Stimulated activated memory B cell treated with anti-CD40 and anti-IgM and Interleukin-4, amounts not matched to agents 10 μg/mL and 1 μg/mL and 100 μg/mL, for 72 hours (primary cell): ENCODE results near the gene DCTD.

ENCODE experiments used
- ATAC-seq: fragments of 150-1000 bp; cut with Tn5 transposase; 2 replicates; pipeline ENCODE4 v1.10.0; 2021
- H3K27ac Mint-ChIP-seq: one replicate; pipeline ENCODE4 v1.8.0; 2022; ENCODE audit warnings: mild to moderate bottlenecking, mixed read lengths
- H3K27me3 Mint-ChIP-seq: one replicate; pipeline ENCODE4 v1.8.0; 2022; ENCODE audit warnings: mixed read lengths
- H3K36me3 Mint-ChIP-seq: one replicate; pipeline ENCODE4 v1.8.0; 2022; ENCODE audit warnings: mixed read lengths
- H3K4me1 Mint-ChIP-seq: one replicate; pipeline ENCODE4 v1.8.0; 2022; ENCODE audit warnings: mixed read lengths
- H3K4me3 Mint-ChIP-seq: one replicate; pipeline ENCODE4 v1.8.0; 2022; ENCODE audit warnings: mild to moderate bottlenecking, moderate library complexity, mixed read lengths
- H3K9me3 Mint-ChIP-seq: one replicate; pipeline ENCODE4 v1.8.0; 2022; ENCODE audit warnings: mixed read lengths

DCTD gene

DNA sequence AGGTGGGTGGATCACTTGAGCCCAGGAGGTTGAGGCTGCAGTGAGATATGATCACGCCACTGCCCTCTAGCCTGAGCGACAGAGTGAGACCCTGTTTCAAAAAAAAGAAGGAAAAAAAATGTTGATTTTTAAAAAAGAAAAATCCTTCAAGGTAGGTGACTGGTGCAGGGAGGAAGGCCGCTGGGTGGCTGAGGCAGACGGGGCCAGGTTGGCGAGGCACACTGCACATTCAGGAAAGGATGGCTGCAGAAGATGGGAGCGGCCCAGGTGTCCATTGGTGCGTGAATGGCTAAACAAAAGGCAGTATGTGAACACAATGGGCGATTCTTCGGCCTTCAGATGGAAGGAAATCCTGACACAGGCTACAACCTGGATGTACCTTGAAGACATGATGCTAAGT, 30.4 kb downstream of the DCTD start:
- Mint-ChIP-seq H3K9me3 (peaks cover 3% of the 10 kb centered on the region), H3K4me1 (no peaks in the 10 kb centered on the region), H3K27ac (no peak overlapping the region), H3K36me3 (peaks cover 98% of the 10 kb centered on the region), H3K27me3 (no peaks in the 10 kb centered on the region), H3K4me3 (no peak overlapping the region)
- ATAC-seq: no peak

DNA sequence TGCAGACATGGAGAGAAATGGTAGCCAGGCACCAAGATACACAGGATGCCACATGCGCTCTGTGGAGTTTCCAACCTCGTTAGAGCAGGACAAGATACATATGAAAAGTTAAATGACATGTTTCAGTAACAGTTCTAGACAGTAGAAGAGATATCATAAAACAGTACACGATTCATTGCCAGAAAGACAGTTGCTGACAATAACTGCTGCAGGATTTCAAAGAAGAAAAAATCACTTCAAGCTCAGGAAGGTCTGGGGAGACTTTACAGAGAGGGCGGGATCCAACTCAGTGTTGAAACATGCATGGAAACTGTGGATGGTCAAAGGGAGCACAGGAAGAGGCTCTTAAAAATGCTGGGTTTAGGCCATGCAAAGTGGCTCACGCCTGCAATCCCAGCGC, 31.0 kb downstream of the DCTD start:
- peaks cover 96% of the 10 kb centered on the region for H3K36me3 Mint-ChIP-seq
- H3K4me1 Mint-ChIP-seq: no peaks in the 10 kb centered on the region
- H3K27me3 Mint-ChIP-seq: no peaks in the 10 kb centered on the region
- ATAC-seq: no peak
- H3K4me3 Mint-ChIP-seq: no peak overlapping the region
- H3K27ac Mint-ChIP-seq: no peak overlapping the region
- peaks cover 3% of the 10 kb centered on the region for H3K9me3 Mint-ChIP-seq

DNA sequence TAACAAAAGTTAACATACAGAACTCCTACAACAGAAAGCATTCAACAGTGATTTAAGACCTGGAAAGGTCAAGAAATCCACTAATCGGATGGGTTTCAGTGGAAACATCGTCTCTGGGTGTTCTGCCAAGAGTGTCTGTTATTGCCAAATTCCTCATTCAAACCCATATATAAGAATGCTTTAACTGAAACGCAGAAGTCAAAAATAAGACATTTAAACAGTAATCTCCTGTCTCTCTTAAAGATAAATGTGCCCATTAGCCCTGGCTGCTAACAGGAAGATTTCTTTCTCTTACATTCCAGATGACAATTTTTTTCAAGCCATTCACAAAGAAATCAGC, 31.5 kb downstream of the DCTD start:
- Mint-ChIP-seq H3K27me3 (no peaks in the 10 kb centered on the region), H3K36me3 (peaks cover 96% of the 10 kb centered on the region), H3K9me3 (peaks cover 3% of the 10 kb centered on the region), H3K4me3 (no peak overlapping the region), H3K4me1 (no peaks in the 10 kb centered on the region), H3K27ac (no peak overlapping the region)
- ATAC-seq: no peak

DNA sequence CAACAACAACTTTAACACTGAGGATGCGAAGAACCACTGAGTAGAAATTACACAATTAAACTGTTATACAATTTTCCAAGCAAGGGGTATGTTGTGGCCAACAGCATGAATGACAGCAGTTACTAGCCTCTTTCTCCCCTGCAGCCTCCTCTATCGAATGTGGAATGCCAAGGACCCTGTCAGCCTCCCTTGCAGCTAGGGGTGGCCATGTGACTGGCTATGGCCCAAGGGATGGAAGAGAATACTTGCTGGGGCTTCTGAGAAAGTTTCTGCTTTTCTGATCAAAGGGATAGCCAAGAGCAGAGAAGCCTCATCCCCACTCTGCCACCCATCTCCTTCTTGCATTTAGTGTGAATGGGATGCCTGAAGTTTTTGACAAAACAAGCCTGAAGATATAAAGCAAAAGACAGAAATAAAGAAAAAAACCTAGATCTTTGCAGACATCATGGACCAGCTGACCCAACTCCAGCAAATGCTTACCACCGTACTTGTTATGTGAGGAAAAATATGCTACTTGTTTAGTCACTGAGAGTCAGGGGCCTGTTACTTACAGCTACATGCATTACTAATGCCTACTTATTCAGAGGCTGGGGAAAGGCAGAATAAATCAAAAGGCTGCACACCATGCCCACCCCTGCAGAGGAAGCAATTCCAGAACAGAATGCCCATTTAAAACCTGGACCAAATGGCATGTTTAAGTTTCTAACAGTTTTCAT, 32.0 kb downstream of the DCTD start:
- Mint-ChIP-seq H3K36me3 (peaks cover 96% of the 10 kb centered on the region), H3K4me3 (no peak overlapping the region), H3K9me3 (peaks cover 3% of the 10 kb centered on the region), H3K27ac (no peak overlapping the region), H3K27me3 (no peaks in the 10 kb centered on the region), H3K4me1 (no peaks in the 10 kb centered on the region)
- ATAC-seq: no peak

DNA sequence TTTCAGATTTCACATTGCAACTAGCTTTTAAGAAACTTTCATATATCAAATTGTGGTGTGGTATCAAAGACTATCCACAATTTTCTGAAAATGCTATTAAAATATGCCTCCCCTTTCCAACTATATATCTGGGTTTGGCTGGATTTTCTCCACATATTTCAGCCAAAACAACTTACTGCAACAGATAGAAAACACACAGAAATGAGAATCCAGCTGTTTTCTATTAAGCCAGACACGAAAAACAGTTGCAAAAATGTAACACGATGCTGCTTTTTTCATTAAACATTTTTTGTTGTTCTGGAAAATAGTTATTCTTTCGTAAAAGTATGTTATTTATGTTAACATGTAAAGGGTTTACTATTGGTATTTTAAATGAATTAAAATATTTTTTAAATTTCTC, 33.1 kb downstream of the DCTD start:
- Mint-ChIP-seq H3K4me3 (no peak overlapping the region), H3K9me3 (peaks cover 3% of the 10 kb centered on the region), H3K27ac (no peak overlapping the region), H3K27me3 (no peaks in the 10 kb centered on the region), H3K36me3 (peaks cover 94% of the 10 kb centered on the region), H3K4me1 (no peaks in the 10 kb centered on the region)
- ATAC-seq: no peak

DNA sequence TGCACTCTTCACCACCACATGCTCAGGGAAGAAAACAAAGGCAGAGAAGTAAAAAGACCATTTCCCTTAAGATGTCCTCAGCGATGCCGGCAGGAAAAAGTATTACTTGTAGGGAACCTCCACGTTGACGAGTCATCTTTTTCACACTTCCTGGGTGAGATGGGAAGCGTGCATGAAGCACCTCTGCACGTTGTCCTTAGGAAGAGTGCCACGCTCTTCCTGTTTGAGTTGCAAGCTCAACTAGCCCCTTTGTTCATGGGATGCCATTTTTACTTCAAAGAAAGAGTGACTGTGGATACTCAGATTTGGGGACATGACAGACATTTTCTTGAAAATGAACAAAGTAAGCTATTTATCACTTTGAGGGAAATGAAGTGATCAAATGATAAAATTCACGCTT, 33.8 kb downstream of the DCTD start:
- Mint-ChIP-seq H3K27me3 (no peaks in the 10 kb centered on the region), H3K27ac (no peak overlapping the region)

DNA sequence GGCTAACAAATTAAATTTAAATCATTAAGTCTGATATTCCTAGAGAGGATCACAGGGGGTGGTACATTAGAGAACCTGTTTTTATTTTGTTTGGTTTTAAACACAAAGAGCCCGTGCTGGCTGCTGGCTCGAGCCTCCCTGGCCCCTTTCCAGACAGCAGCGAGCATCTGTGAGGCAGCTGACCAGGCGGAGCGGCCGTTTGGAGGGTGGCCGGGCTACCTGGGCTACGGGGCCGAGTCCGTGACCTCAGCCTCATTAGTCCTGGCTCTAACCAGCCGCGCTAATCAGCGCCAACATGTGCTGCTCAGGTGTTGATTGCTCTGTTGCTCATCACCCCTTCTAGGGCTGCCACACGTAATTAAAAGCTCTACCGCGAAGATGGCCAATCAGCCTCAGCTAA, 35.3 kb downstream of the DCTD start:
- Mint-ChIP-seq H3K27ac (no peak overlapping the region), H3K27me3 (no peaks in the 10 kb centered on the region), H3K4me3 (no peak overlapping the region), H3K36me3 (peaks cover 85% of the 10 kb centered on the region), H3K4me1 (no peaks in the 10 kb centered on the region), H3K9me3 (peaks cover 3% of the 10 kb centered on the region)
- ATAC-seq: no peak

More for the DNA sequence above, 33.8 kb downstream of the DCTD start:
- peaks cover 87% of the 10 kb centered on the region for H3K36me3 Mint-ChIP-seq
- no peak for ATAC-seq
- peaks cover 3% of the 10 kb centered on the region for H3K9me3 Mint-ChIP-seq
- H3K4me1 Mint-ChIP-seq: no peaks in the 10 kb centered on the region
- no peak overlapping the region for H3K4me3 Mint-ChIP-seq

DNA sequence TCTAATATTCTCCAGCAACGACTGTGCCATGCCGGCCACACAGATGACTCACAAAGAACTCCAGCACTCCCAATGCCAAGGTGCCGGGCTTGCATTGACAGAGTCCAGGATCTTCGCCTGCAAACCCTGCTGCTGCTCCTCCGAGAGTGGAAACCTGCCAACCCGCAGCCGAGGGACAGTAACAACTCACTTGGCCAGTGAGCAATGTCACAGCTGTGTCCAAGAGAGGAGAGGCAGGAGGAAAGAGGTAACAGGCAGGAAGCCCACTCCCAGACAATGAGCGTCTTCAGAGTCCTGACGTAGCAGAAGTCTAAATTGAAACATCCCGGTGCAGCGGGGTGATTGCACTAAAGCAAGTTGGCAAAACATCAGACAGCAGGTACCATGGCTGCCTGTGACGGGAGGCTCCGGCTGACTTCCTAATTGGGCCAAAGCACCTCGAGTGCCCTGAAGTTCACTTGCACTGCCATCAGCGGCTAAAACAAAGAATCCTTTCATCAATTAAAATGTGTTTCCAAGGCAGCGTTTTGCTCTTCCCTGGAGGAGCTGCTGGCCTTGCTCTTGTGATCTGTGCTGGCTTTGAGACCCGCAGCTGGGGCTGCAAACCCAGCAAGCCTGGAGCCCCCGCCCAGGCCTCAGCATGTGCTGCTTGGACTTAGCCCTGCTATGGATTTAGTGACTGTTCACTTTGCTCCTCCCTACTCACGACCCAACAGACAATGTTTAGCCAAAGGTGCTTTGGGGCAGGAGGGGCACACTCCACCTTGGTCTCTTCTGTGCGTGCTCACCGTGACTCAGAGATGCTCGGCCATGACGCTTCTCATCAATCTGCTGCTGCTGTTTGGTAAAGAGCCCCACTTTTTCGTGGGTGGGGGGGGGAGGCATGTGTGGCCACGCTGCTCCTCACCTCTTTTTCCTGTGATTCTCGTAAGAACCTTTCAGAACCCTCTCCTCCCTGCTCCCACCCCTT, 36.5 kb downstream of the DCTD start:
- Mint-ChIP-seq H3K27ac (no peak overlapping the region), H3K4me3 (no peak overlapping the region), H3K27me3 (no peaks in the 10 kb centered on the region), H3K9me3 (no peaks in the 10 kb centered on the region), H3K4me1 (no peaks in the 10 kb centered on the region), H3K36me3 (peaks cover 85% of the 10 kb centered on the region)
- no peak for ATAC-seq

DNA sequence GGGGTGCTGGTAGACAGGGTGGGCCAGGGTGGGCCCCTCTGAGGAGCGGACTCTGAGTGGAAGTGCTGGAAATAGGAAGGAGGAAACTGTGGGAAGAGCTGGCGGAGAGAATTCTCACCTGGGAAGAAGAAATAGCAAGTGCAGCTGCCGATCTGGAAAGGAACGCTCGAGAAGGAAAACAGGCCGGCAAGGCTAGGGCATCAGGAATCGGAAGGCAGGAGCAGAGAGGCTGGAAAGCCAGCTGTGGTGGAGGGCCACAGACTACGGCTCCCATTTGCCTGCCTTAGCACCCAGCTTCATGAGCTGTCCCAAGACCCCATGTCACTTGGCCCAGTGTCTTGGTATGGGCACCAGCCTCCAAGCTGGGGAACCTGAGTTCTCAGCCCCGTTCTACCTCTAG, 37.3 kb downstream of the DCTD start:
- Mint-ChIP-seq H3K4me3 (no peak overlapping the region), H3K27me3 (no peaks in the 10 kb centered on the region), H3K4me1 (peaks cover 6% of the 10 kb centered on the region), H3K36me3 (peaks cover 85% of the 10 kb centered on the region), H3K27ac (no peak overlapping the region), H3K9me3 (no peaks in the 10 kb centered on the region)
- ATAC-seq: no peak

DNA sequence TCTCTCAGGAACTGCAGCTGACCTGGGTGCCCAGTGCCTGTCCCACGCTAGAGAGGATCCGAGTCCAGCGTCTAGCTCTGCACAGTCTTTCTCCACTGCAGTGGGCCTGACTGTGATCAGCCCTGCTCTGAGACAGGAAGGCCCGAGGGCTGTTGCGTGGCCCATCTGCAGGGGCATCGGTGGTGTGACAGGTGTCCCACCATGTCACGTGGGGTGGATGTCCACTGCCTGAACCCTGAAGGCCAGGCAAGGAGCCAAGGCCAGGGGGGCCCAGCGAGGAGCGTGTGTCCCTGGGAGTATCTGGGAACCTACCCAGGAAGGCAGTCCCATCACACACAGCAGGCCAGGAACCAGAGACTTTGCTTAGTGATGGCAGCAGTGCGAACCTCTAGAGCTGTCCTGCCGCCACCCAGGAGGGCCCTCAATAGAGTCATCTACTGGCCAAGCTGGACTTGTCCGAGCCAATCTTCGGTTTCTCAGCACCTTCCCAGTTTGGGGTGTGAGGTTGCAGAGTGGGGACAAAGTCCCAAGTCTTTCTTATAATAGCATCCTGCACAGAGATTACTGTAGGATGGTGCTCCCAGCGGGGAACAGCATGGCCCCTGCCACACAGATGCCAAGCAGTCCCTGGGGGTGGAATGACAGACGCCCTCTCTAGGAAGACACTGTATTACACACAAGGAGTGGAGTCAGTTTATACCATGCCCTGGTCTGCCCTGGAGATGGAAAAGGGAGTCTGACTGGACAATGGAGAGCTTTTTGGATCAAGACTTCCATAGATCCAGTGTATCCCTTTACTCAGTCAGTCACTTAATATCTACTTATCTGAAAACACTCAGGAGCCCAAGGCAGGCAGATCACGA, 38.3 kb downstream of the DCTD start:
- H3K27me3 Mint-ChIP-seq: peaks cover 5% of the 10 kb centered on the region
- peaks cover 86% of the 10 kb centered on the region for H3K36me3 Mint-ChIP-seq
- peaks cover 3% of the 10 kb centered on the region for H3K9me3 Mint-ChIP-seq
- no peak for ATAC-seq
- peaks cover 16% of the 10 kb centered on the region for H3K4me1 Mint-ChIP-seq
- H3K4me3 Mint-ChIP-seq: no peak overlapping the region
- no peak overlapping the region for H3K27ac Mint-ChIP-seq

DNA sequence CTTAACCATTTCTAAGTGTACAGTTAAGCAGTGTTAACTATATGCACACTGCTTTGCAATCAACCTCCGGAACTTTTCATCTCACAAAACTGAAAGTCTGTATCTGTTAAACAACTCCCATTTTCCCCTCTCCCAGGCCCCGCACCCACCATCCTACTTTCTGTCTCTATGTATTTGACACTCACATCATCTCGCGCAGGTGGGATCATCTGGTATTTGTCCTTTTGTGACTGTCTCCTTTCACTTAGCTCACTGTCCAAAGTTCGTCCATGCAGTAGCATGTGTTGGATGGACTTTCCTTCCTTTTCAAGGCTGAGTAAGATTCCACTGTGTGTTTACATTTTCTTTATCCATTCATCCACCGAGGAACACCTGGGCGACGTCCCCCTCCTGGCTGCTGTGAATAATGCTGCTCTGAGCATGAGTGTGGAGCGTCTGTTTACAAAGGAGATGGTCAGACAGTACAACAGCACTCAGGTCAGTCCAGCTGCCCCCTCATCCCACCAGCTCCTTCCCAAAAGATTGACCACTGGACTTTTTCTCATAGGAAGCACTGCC, 39.8 kb downstream of the DCTD start:
- ATAC-seq: no peak
- H3K4me1 Mint-ChIP-seq: peaks cover 17% of the 10 kb centered on the region
- H3K27ac Mint-ChIP-seq: no peak overlapping the region
- H3K27me3 Mint-ChIP-seq: peaks cover 15% of the 10 kb centered on the region
- no peak overlapping the region for H3K4me3 Mint-ChIP-seq
- H3K9me3 Mint-ChIP-seq: peaks cover 3% of the 10 kb centered on the region
- peaks cover 85% of the 10 kb centered on the region for H3K36me3 Mint-ChIP-seq

DNA sequence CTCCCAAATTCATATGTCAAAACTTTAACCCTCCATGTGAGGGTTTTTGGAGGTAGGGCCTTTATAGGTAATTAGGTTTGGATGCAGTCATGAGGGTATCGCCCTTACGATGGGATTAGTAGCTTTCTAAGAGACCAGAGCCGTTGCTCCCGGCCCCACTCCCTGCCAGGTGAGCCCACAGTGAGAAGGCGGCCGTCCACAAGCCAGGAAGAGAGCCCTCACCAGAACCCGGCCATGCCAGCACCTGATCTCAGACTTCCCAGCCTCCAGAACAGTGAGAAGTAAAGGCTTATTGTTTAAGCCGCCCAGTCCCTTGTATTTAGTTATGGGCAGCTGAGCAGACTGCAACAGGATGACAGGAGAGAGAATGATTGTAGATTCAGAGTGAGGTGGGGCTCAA, 40.8 kb downstream of the DCTD start:
- H3K9me3 Mint-ChIP-seq: peaks cover 3% of the 10 kb centered on the region
- H3K27ac Mint-ChIP-seq: no peak overlapping the region
- H3K4me3 Mint-ChIP-seq: no peak overlapping the region
- H3K36me3 Mint-ChIP-seq: peaks cover 87% of the 10 kb centered on the region
- no peak for ATAC-seq
- peaks cover 25% of the 10 kb centered on the region for H3K27me3 Mint-ChIP-seq
- peaks cover 17% of the 10 kb centered on the region for H3K4me1 Mint-ChIP-seq

DNA sequence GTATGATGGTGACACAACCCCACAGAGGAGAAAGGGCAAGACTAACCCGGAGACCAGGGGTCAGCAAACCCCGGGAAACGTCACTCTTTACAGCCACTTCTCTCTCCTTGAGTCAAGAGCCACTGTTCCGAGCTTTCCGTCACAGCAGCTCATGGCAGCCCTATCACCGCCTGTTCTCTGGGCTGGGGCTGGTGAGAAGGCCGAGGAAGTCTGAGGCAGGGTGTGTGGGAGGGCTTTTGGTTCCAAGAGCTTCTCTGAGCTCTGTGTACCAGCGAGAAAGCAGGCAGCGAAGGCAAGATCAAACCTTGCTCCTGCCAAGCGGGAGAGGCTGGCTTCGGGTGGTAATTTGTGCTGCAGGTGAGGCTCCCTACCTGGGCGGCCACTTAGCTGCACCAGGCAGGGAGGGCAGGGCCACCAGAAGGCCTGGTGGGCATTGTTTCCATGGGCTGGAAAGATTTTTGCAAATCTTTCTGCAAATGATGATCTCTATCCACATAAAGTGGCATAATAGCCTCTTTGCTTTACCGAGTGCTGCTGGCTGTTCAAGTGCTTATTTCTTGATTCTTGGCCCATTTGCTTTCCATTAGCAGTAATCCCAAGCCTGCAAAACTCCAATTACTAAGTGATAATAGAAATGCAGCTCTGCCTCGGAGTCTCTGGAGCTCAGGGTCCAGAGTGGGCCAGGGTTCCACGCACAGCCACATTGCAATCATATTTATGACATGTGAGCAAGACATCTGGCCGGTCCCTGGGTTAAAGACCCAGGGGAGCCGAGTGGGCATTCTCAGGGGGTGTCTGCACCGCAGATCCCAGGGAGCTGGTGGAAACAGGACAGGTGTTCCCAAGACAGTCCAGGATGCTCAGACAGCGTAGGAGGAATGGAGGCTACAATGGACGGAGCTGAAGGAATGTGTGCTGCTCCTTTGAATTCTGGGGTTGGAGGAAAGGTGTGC, 41.5 kb downstream of the DCTD start:
- Mint-ChIP-seq H3K4me3 (no peak overlapping the region), H3K27me3 (peaks cover 26% of the 10 kb centered on the region), H3K27ac (no peak overlapping the region), H3K4me1 (peaks cover 17% of the 10 kb centered on the region), H3K9me3 (peaks cover 3% of the 10 kb centered on the region), H3K36me3 (peaks cover 83% of the 10 kb centered on the region)
- ATAC-seq: no peak

DNA sequence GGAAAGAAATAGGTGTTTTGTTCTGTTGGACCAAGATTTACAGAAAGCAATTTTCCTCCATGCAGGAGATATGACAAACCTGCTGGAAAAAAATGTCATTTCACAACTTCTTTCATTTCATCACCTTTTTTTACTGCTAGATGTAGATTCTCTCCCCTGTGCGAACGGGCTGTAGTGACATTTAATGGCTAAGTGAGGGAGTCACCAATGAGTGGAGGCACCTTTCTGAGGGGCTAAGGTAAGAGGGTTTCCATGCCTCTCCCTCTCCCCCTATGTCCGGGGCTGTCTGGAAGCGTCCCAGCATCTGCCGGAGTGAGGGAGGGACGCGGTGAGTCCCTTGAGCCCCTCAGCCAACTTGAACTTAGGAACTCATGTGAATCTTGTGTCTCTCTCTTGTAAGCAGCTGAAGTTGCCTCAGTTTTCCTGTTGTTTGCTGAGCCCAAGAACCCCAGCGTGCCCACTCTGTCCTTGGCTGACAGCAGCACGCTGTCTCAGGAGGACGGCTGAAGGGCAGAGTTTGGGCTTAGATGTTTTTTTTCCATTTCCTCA, 42.3 kb downstream of the DCTD start:
- Mint-ChIP-seq H3K4me3 (no peak overlapping the region), H3K27me3 (peaks cover 26% of the 10 kb centered on the region), H3K27ac (no peak overlapping the region), H3K36me3 (peaks cover 83% of the 10 kb centered on the region), H3K9me3 (peaks cover 3% of the 10 kb centered on the region), H3K4me1 (peaks cover 17% of the 10 kb centered on the region)
- ATAC-seq: no peak
